ENCODE results near the gene EYA3.

DNA sequence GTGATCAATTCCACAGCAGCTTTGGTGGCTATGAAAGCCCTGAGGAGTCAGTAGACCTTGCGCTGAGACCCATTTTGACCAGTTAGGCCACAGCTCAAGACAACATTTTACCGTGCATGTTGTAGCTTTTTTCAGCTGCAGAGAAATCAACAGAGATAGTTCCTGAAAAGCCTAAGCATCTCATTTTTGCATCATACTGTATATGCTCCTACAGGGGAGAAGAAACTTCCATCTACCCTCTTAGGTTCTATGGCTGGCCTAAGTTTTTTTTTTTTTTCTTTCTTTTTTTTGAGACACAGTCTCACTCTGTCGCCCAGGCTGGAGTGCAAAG, 24.8 kb upstream of the EYA3 start:
- TF ChIP-seq, protein P1, sequence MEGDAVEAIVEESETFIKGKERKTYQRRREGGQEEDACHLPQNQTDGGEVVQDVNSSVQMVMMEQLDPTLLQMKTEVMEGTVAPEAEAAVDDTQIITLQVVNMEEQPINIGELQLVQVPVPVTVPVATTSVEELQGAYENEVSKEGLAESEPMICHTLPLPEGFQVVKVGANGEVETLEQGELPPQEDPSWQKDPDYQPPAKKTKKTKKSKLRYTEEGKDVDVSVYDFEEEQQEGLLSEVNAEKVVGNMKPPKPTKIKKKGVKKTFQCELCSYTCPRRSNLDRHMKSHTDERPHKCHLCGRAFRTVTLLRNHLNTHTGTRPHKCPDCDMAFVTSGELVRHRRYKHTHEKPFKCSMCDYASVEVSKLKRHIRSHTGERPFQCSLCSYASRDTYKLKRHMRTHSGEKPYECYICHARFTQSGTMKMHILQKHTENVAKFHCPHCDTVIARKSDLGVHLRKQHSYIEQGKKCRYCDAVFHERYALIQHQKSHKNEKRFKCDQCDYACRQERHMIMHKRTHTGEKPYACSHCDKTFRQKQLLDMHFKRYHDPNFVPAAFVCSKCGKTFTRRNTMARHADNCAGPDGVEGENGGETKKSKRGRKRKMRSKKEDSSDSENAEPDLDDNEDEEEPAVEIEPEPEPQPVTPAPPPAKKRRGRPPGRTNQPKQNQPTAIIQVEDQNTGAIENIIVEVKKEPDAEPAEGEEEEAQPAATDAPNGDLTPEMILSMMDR (IDR thresholded peaks at IDR 0.05; ENCODE audit: borderline replicate concordance, extremely low read depth, low read length, poor library complexity, severe bottlenecking), result no peak
- TF ChIP-seq EZH2 (IDR thresholded peaks at IDR 0.05; ENCODE audit: borderline replicate concordance, low read depth, low read length, severe bottlenecking), result no peak

Data from DND-41 (cell line).